SK-N-SH treated with all-trans-retinoic acid at 6 μM for 48 hours (cell line): ENCODE results near the gene FAM13A.

Source experiments
- ATAC-seq: fragments of 200-7000 bp; cut with Tn5 transposase; 3 replicates; pipeline ENCODE4 v1.9.1; 2020; ENCODE audit warnings: mild to moderate bottlenecking, moderate library complexity
- ARNTL ChIP-seq: fragments of 450-650 bp; formaldehyde crosslinking; IDR thresholded peaks from 2 replicates; pipeline ENCODE4 v1.5.0; 2020; ENCODE audit warnings: low read depth, mild to moderate bottlenecking, moderate library complexity, borderline replicate concordance
- BACH2 ChIP-seq: fragments of 250-450 bp; sonication (Bioruptor Pico); IDR thresholded peaks from 2 replicates; pipeline ENCODE4 v1.9.0; 2021; ENCODE audit warnings: mild to moderate bottlenecking, borderline replicate concordance
- CREB5 ChIP-seq: fragments of 250-450 bp; sonication (Bioruptor Pico); IDR thresholded peaks from 2 replicates; pipeline ENCODE4 v1.5.1; 2020; ENCODE audit warnings: low read depth, mild to moderate bottlenecking, moderate library complexity
- CSDC2 ChIP-seq: fragments of 250-450 bp; sonication (Bioruptor Pico); IDR thresholded peaks from 2 replicates; pipeline ENCODE4 v1.5.0; 2020; ENCODE audit warnings: mild to moderate bottlenecking, moderate library complexity
- ESRRG ChIP-seq: fragments of 250-450 bp; sonication (Bioruptor Pico); IDR thresholded peaks from 2 replicates; pipeline ENCODE4 v1.6.1; 2021; ENCODE audit warnings: mild to moderate bottlenecking
- ISL1 ChIP-seq: fragments of 250-450 bp; sonication (Bioruptor Pico); IDR thresholded peaks from 2 replicates; pipeline ENCODE4 v2.1.2; 2022; ENCODE audit warnings: mild to moderate bottlenecking, moderate library complexity
- OSR1 ChIP-seq: fragments of 250-450 bp; sonication (Bioruptor Pico); IDR thresholded peaks from 2 replicates; pipeline ENCODE4 v1.8.0; 2022; ENCODE audit warnings: moderate library complexity, mild to moderate bottlenecking, inconsistent platforms
- PATZ1 ChIP-seq: fragments of 250-450 bp; sonication (Bioruptor Pico); IDR thresholded peaks from 2 replicates; pipeline ENCODE4 v1.8.0; 2020; ENCODE audit warnings: mild to moderate bottlenecking, moderate library complexity, borderline replicate concordance
- PPARA ChIP-seq: fragments of 250-450 bp; sonication (Bioruptor Pico); IDR thresholded peaks from 2 replicates; pipeline ENCODE4 v1.5.0; 2020; ENCODE audit warnings: mild to moderate bottlenecking, borderline replicate concordance
- RARB ChIP-seq: fragments of 250-450 bp; sonication (Bioruptor Pico); IDR thresholded peaks from 2 replicates; pipeline ENCODE4 v1.8.0; 2021; ENCODE audit warnings: mild to moderate bottlenecking, moderate library complexity
- SNAI2 ChIP-seq: fragments of 250-450 bp; sonication (Bioruptor Pico); IDR thresholded peaks from 2 replicates; pipeline ENCODE4 v1.5.0; 2020; ENCODE audit warnings: mild to moderate bottlenecking, moderate library complexity
- TCF4 ChIP-seq: fragments of 250-450 bp; sonication (Bioruptor Pico); IDR thresholded peaks from 2 replicates; pipeline ENCODE4 v1.8.0; 2021; ENCODE audit warnings: mild to moderate bottlenecking, moderate library complexity, borderline replicate concordance
- TOX ChIP-seq: fragments of 250-450 bp; sonication (Bioruptor Pico); IDR thresholded peaks from 2 replicates; pipeline ENCODE4 v1.8.0; 2021; ENCODE audit warnings: mild to moderate bottlenecking, moderate library complexity, borderline replicate concordance
- TSHZ2 ChIP-seq: fragments of 250-450 bp; sonication (Bioruptor Pico); IDR thresholded peaks from 2 replicates; pipeline ENCODE4 v1.5.0; 2020; ENCODE audit warnings: mild to moderate bottlenecking, moderate library complexity
- ZC3H10 ChIP-seq: fragments of 250-450 bp; sonication (Bioruptor Pico); IDR thresholded peaks from 2 replicates; pipeline ENCODE4 v1.5.1; 2021; ENCODE audit warnings: mild to moderate bottlenecking, moderate library complexity
- ZFP3 ChIP-seq: fragments of 250-450 bp; sonication (Bioruptor Pico); IDR thresholded peaks from 2 replicates; pipeline ENCODE4 v1.5.0; 2020; ENCODE audit warnings: mild to moderate bottlenecking, moderate library complexity
- ZNF565 ChIP-seq: fragments of 450-650 bp; formaldehyde crosslinking; conservative IDR thresholded peaks from 2 replicates; pipeline ENCODE4 v1.5.0; 2020; ENCODE audit warnings: low read depth, mild to moderate bottlenecking, moderate library complexity
- ZNF70 ChIP-seq: fragments of 450-650 bp; formaldehyde crosslinking; IDR thresholded peaks from 2 replicates; pipeline ENCODE4 v1.5.0; 2020; ENCODE audit warnings: mild to moderate bottlenecking, moderate library complexity
- ZNF8 ChIP-seq: fragments of 450-650 bp; formaldehyde crosslinking; IDR thresholded peaks from 2 replicates; pipeline ENCODE4 v1.5.0; 2020; ENCODE audit warnings: mild to moderate bottlenecking, moderate library complexity
- TF ChIP-seq, protein P1 (sequence below): fragments of 250-450 bp; sonication (Bioruptor Pico); IDR thresholded peaks from 2 replicates; pipeline ENCODE4 v1.5.1; 2021; ENCODE audit warnings: mild to moderate bottlenecking, moderate library complexity

Gene FAM13A

GRCh38 chr4:88793475-88793874 is 263.5 kb downstream of the FAM13A start:
- no peak for ATAC-seq
- TF ChIP-seq ARNTL (CRISPR knock-in tag) (no peak), RARB (CRISPR knock-in tag) (no peak), TCF4 (no peak), OSR1 (CRISPR knock-in tag) (no peak), PPARA (CRISPR knock-in tag) (no peak), CSDC2 (no peak), ESRRG (no peak), ZNF565 (no peak), CREB5 (CRISPR knock-in tag) (no peak)
- TF ChIP-seq, protein P1, sequence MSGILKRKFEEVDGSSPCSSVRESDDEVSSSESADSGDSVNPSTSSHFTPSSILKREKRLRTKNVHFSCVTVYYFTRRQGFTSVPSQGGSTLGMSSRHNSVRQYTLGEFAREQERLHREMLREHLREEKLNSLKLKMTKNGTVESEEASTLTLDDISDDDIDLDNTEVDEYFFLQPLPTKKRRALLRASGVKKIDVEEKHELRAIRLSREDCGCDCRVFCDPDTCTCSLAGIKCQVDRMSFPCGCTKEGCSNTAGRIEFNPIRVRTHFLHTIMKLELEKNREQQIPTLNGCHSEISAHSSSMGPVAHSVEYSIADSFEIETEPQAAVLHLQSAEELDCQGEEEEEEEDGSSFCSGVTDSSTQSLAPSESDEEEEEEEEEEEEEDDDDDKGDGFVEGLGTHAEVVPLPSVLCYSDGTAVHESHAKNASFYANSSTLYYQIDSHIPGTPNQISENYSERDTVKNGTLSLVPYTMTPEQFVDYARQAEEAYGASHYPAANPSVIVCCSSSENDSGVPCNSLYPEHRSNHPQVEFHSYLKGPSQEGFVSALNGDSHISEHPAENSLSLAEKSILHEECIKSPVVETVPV (CRISPR knock-in tag), result no peak

DNA sequence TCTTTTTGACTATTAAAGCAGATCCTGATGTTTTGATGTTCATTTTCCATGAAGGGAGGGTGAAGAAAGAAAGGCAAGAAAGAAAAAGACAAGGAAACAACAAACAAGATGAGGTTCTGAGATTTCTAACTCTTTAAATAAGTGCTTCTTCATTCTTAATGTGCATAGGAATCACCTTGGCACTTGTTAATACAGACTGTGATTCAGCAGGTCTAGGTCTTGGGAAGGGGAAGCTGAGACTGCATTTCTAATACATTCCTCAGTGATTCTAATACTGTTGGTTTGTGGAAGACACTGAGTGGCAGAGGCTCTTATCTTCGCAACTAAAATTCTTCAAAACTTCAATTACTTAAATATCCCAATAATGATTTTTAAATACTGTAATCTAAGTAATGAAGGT is 264.2 kb downstream of the FAM13A start:
- TF ChIP-seq RARB (CRISPR knock-in tag), result no peak
- no peak for TF ChIP-seq ZC3H10 (CRISPR knock-in tag)
- no peak for TF ChIP-seq OSR1 (CRISPR knock-in tag)
- no peak for TF ChIP-seq PATZ1
- TF ChIP-seq TOX, result no peak
- no peak for TF ChIP-seq CREB5 (CRISPR knock-in tag)
- TF ChIP-seq ZNF70 (CRISPR knock-in tag), result no peak
- TF ChIP-seq ISL1 (CRISPR knock-in tag), result no peak
- no peak for TF ChIP-seq BACH2
- no peak for TF ChIP-seq PPARA (CRISPR knock-in tag)
- ATAC-seq, result peak; percentile 62

DNA sequence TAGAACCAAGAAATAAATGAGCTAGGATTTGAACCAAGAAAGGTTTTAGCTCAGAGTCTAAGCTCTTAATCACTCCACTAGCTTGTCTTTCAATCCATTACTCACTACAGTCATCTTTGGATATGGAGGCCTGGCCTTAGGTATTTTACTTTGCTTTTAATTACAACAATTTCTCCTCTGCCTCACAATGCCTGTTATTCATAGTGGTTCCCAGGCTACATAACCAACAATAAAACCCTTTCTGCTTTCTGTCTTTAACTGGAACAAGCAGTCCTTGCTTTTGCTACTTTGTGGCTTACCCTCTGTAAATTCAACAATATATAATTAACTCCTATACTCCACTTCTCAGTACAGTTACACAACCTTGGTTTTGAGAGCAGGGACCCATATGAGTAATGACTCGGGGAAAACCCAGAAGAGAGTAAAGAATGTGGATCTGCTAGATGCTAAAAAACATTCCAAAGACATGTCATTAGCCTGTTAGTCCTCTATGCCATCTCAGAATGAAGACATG is 264.7 kb downstream of the FAM13A start:
- ATAC-seq, result peak; percentile 82
- TF ChIP-seq ZNF70 (CRISPR knock-in tag) (no peak), ISL1 (CRISPR knock-in tag) (peak; percentile 62)
- TF ChIP-seq, all 23 proteins: peak for 1

DNA sequence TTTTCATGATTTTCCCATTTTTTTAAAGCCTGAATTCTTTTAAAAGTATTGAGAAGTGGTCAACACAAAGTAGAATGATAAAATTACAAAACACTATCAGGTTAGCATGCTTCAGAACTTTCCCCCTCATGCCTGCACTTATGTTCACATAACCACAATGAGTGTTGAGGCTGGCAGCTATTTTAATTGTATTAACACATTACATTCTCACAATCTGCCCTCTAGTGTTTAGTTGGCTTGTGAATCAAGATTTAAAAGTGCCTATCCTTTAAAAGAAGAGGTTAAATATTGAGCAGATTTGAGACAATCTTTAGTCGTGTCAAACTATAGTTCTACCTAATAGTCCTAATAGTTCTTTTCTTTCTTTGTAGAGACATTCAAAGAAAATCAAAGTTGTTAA is 265.7 kb downstream of the FAM13A start:
- TF ChIP-seq PATZ1, result no peak
- TF ChIP-seq ZNF8, result no peak
- no peak for TF ChIP-seq OSR1 (CRISPR knock-in tag)
- TF ChIP-seq TCF4, result no peak
- TF ChIP-seq TSHZ2, result no peak
- TF ChIP-seq, protein P1 (CRISPR knock-in tag), result no peak
- no peak for TF ChIP-seq CREB5 (CRISPR knock-in tag)
- TF ChIP-seq SNAI2 (CRISPR knock-in tag), result no peak
- no peak for TF ChIP-seq ZFP3 (CRISPR knock-in tag)
- no peak for TF ChIP-seq ZC3H10 (CRISPR knock-in tag)
- TF ChIP-seq PPARA (CRISPR knock-in tag), result no peak
- TF ChIP-seq ZNF565, result no peak
- no peak for TF ChIP-seq ARNTL (CRISPR knock-in tag)
- peak; percentile 48; the same call in 2 of the 3 replicates for ATAC-seq
